SK-N-SH (cell line): ENCODE results near the gene KRTAP21-1. TPM values are rescaled to one million over a fixed set of nuclear protein-coding genes. Genes with fewer than 3 reads are reported as not detected.

ENCODE experiments used
- CTCF ChIA-PET: fragments of 300-600, 350-600 bp; formaldehyde crosslinking; extraction: SDS; loops from one replicate; lab custom pipeline; 2021; lab: Yijun Ruan, JAX
- POLR2A ChIA-PET: fragments of 350-600 bp; sonication (Branson Sonifier 250); formaldehyde crosslinking; extraction: SDS; loops from one replicate; lab custom pipeline; 2020; ENCODE audit warnings: antibody characterized with exemption, inconsistent platforms; lab: Yijun Ruan, JAX
- DNase-seq: peaks from one replicate; pipeline ENCODE4 v3.0.0; 2012
- H2AFZ ChIP-seq: fragments of 200-600 bp; sonication (generic); 2 replicates; pipeline ENCODE4 v1.8.1; 2016; ENCODE audit warnings: antibody characterized with exemption, mild to moderate bottlenecking, low read depth
- H3F3A ChIP-seq: fragments of 200-600 bp; sonication (generic); replicated peaks from 2 replicates; pipeline ENCODE3; 2016; ENCODE audit warnings: antibody characterized with exemption, mild to moderate bottlenecking; ENCODE audit not compliant: insufficient read depth
- H3K27ac ChIP-seq, 2 experiments: fragments of 200-500 bp in 1 of 2; fragments of 200-600 bp in 1 of 2; sonication (Bioruptor generic) in 1 of 2; sonication (generic), shearing (Covaris generic) in 1 of 2; 2 replicates each; pipeline versions ENCODE4 v1.5.1 to v1.6.1; 2014 to 2016; ENCODE audit warnings: low read depth in 2 of 2, inconsistent platforms in 1 of 2, low read length in 1 of 2, mild to moderate bottlenecking in 1 of 2, mixed read lengths in 1 of 2
- H3K27me3 ChIP-seq: fragments of 200-600 bp; sonication (generic), shearing (Covaris generic); 2 replicates; pipeline ENCODE4 v1.6.1; 2016; ENCODE audit warnings: mixed run types; ENCODE audit not compliant: insufficient read depth
- H3K36me3 ChIP-seq, 2 experiments: fragments of 200-500 bp in 1 of 2; fragments of 200-600 bp in 1 of 2; sonication (Bioruptor generic) in 1 of 2; sonication (generic) in 1 of 2; replicated peaks in 1 of 2; 2 replicates each; pipeline versions ENCODE3 to v1.5.1; 2014 to 2016; ENCODE audit warnings: low read length in 1 of 2, mild to moderate bottlenecking in 1 of 2; ENCODE audit not compliant: insufficient read depth in 2 of 2, control insufficient read depth in 1 of 2
- H3K4me1 ChIP-seq, 2 experiments: fragments of 200-500 bp in 1 of 2; fragments of 200-600 bp in 1 of 2; sonication (Bioruptor generic) in 1 of 2; sonication (generic), shearing (Covaris generic) in 1 of 2; 2 replicates each; pipeline versions ENCODE4 v1.5.1 to v1.6.1; 2014 to 2016; ENCODE audit warnings: low read depth in 1 of 2, low read length in 1 of 2, mixed run types in 1 of 2; ENCODE audit not compliant: insufficient read depth in 2 of 2, control insufficient read depth in 1 of 2
- H3K4me2 ChIP-seq: fragments of 200-600 bp; sonication (generic), shearing (Covaris generic); 2 replicates; pipeline ENCODE4 v1.6.1; 2017; ENCODE audit warnings: mixed run types
- H3K4me3 ChIP-seq, 2 experiments: fragments of 200-500 bp in 1 of 2; fragments of 200-600 bp in 1 of 2; sonication (Bioruptor generic) in 1 of 2; sonication (generic), shearing (Covaris generic) in 1 of 2; 2 replicates each; pipeline versions ENCODE4 v1.5.1 to v1.8.1; 2014 to 2016; ENCODE audit warnings: low read depth in 2 of 2, inconsistent platforms in 1 of 2, low read length in 1 of 2, mild to moderate bottlenecking in 1 of 2, mixed read lengths in 1 of 2, moderate library complexity in 1 of 2
- H3K79me2 ChIP-seq: fragments of 200-600 bp; sonication (generic); 2 replicates; pipeline ENCODE4 v1.8.1; 2017; ENCODE audit warnings: mild to moderate bottlenecking; ENCODE audit not compliant: insufficient read depth
- H3K9ac ChIP-seq: fragments of 200-600 bp; sonication (generic); 2 replicates; pipeline ENCODE4 v1.6.1; 2017; ENCODE audit warnings: mixed run types
- H3K9me2 ChIP-seq: fragments of 200-600 bp; sonication (generic); 2 replicates; pipeline ENCODE4 v1.6.1; 2017; ENCODE audit warnings: mixed run types
- H3K9me3 ChIP-seq: fragments of 200-600 bp; sonication (generic); 2 replicates; pipeline ENCODE4 v1.6.1; 2017; ENCODE audit warnings: mixed run types, mild to moderate bottlenecking, moderate library complexity
- H4K20me1 ChIP-seq: fragments of 200-600 bp; sonication (generic); 2 replicates; pipeline ENCODE4 v1.6.1; 2017; ENCODE audit warnings: mild to moderate bottlenecking, mixed run types; ENCODE audit not compliant: insufficient read depth
- CHD2 ChIP-seq: fragments of 150-350 bp; IDR thresholded peaks from 2 replicates; pipeline ENCODE4 v1.6.1; 2018; ENCODE audit warnings: low read length; ENCODE audit not compliant: partially characterized antibody
- CTCF ChIP-seq: fragments of 200-600 bp; sonication (generic); IDR thresholded peaks from 2 replicates; pipeline ENCODE4 v1.6.1; 2017; ENCODE audit warnings: antibody characterized with exemption, mild to moderate bottlenecking, moderate library complexity
- ELF1 ChIP-seq: IDR thresholded peaks from 2 replicates; pipeline ENCODE4 v1.4.0; 2012
- EP300 ChIP-seq, 2 experiments: IDR thresholded peaks; 2 replicates each; pipeline versions ENCODE4 v1.4.0 to v1.6.1; 2012; ENCODE audit warnings: borderline replicate concordance in 1 of 2, low read depth in 1 of 2, low read length in 1 of 2
- EZH2phosphoT487 ChIP-seq: fragments of 200-600 bp; sonication (generic); IDR thresholded peaks from 2 replicates; pipeline ENCODE4 v1.6.1; 2017; ENCODE audit warnings: low read depth, mixed run types, mild to moderate bottlenecking, antibody characterized with exemption, moderate library complexity, borderline replicate concordance
- FOXJ3 ChIP-seq: sonication (generic); formaldehyde crosslinking; IDR thresholded peaks from 2 replicates; pipeline ENCODE4 v1.5.1; 2020; ENCODE audit warnings: mild to moderate bottlenecking, missing genetic modification reagents
- FOXM1 ChIP-seq: IDR thresholded peaks from 2 replicates; pipeline ENCODE4 v1.4.0; 2012; ENCODE audit warnings: low read depth, mild to moderate bottlenecking
- GABPA ChIP-seq: IDR thresholded peaks from 2 replicates; pipeline ENCODE4 v1.4.0; 2012; ENCODE audit warnings: low read depth, mild to moderate bottlenecking
- GATA2 ChIP-seq: sonication (generic); formaldehyde crosslinking; IDR thresholded peaks from 2 replicates; pipeline ENCODE4 v1.5.0; 2020; ENCODE audit warnings: mild to moderate bottlenecking, missing genetic modification reagents
- IRF3 ChIP-seq: fragments of 150-350 bp; IDR thresholded peaks from 2 replicates; pipeline ENCODE4 v1.6.1; 2016; ENCODE audit warnings: mild to moderate bottlenecking, low read depth, low read length
- JUND ChIP-seq: IDR thresholded peaks from 2 replicates; pipeline ENCODE4 v1.4.0; 2012
- MAX ChIP-seq: IDR thresholded peaks from 2 replicates; pipeline ENCODE4 v1.4.0; 2012; ENCODE audit warnings: low read depth
- MEF2A ChIP-seq: IDR thresholded peaks from 2 replicates; pipeline ENCODE4 v1.4.0; 2012; ENCODE audit warnings: low read depth, borderline replicate concordance
- MXI1 ChIP-seq: IDR thresholded peaks from 2 replicates; pipeline ENCODE4 v1.6.1; 2012; ENCODE audit warnings: mild to moderate bottlenecking, low read depth, low read length, improper control_type of control experiment
- POLR2AphosphoS5 ChIP-seq: IDR thresholded peaks from 2 replicates; pipeline ENCODE4 v1.6.1; 2012; ENCODE audit warnings: low read depth, low read length
- RAD21 ChIP-seq: IDR thresholded peaks from 2 replicates; pipeline ENCODE4 v1.6.1; 2012; ENCODE audit warnings: mild to moderate bottlenecking, low read length
- RXRA ChIP-seq: IDR thresholded peaks from 2 replicates; pipeline ENCODE4 v1.4.0; 2012; ENCODE audit warnings: low read depth, mild to moderate bottlenecking, borderline replicate concordance
- TAF1 ChIP-seq: IDR thresholded peaks from 2 replicates; pipeline ENCODE4 v1.6.1; 2012; ENCODE audit warnings: low read depth, mild to moderate bottlenecking, low read length, moderate library complexity, borderline replicate concordance
- USF1 ChIP-seq: IDR thresholded peaks from 2 replicates; pipeline ENCODE4 v1.4.0; 2012; ENCODE audit warnings: low read depth, borderline replicate concordance
- YY1 ChIP-seq: IDR thresholded peaks from 2 replicates; pipeline ENCODE4 v1.4.0; 2012; ENCODE audit warnings: low read depth, mild to moderate bottlenecking
- WGBS: methylation state at CpG from one replicate; pipeline ENCODE4 v1.1.6; 2017; ENCODE audit warnings: low lambda C conversion rate; 5-methylcytosine and 5-hydroxymethylcytosine counted together
- polyA plus RNA-seq, 3 experiments: library from polyadenylated mRNA; depleted of rRNA; stranded (reverse); fragments of >200 nt; gene quantifications; 2 replicates each; pipeline ENCODE4 v1.2.3, GENCODE V29; 2012
- TF ChIP-seq, protein P1 (sequence below): fragments of 150-350 bp; IDR thresholded peaks from 2 replicates; pipeline ENCODE4 v1.6.1; 2017; ENCODE audit warnings: antibody characterized with exemption, low read length, low read depth, borderline replicate concordance
- TF ChIP-seq, protein P2 (sequence below): IDR thresholded peaks from 2 replicates; pipeline ENCODE4 v1.6.1; 2012; ENCODE audit warnings: mild to moderate bottlenecking, low read depth, low read length, moderate library complexity
- TF ChIP-seq, protein P3 (sequence below): IDR thresholded peaks from 2 replicates; pipeline ENCODE4 v1.4.0; 2012; ENCODE audit warnings: low read depth, borderline replicate concordance

KRTAP21-1 gene
- polyA plus RNA-seq, 1 of the 3 experiments (the other 2 are of a cell fraction) = not detected

- H3K4me2 ChIP-seq = peak overlapping the region; percentile 69
- no peaks in the 10 kb centered on the region for H3K79me2 ChIP-seq
- no peaks in the 10 kb centered on the region for H3K36me3 ChIP-seq
- no peaks in the 10 kb centered on the region for H3K9me3 ChIP-seq
- peak overlapping the region in 1 of 2 experiments; percentile 98; a peak in 2 of 4 replicates for H3K27ac ChIP-seq
- POLR2A ChIA-PET = no interaction called here
- peaks cover 4% of the 10 kb centered on the region; the same call in 1 of the 2 replicates for H3K9me2 ChIP-seq
- H3K4me3 ChIP-seq = no peak overlapping the region
- no peak for DNase-seq
- H3F3A ChIP-seq = peaks cover 55% of the 10 kb centered on the region
- CTCF ChIA-PET = no interaction called here
- H3K9ac ChIP-seq = peak overlapping the region; percentile 87
- H4K20me1 ChIP-seq = no peaks in the 10 kb centered on the region
- H3K4me1 ChIP-seq = peaks cover 0 to 15% of the 10 kb centered on the region in 2 experiments; a peak in 1 of 4 replicates
- no peaks in the 10 kb centered on the region for H3K27me3 ChIP-seq
- 10% methylated on average over 2 of the region's 2 CpGs for WGBS
- peak overlapping the region; percentile 33; the same call in 1 of the 2 replicates for H2AFZ ChIP-seq
- TF ChIP-seq, protein P1, sequence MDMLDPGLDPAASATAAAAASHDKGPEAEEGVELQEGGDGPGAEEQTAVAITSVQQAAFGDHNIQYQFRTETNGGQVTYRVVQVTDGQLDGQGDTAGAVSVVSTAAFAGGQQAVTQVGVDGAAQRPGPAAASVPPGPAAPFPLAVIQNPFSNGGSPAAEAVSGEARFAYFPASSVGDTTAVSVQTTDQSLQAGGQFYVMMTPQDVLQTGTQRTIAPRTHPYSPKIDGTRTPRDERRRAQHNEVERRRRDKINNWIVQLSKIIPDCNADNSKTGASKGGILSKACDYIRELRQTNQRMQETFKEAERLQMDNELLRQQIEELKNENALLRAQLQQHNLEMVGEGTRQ = no peak
- TF ChIP-seq POLR2AphosphoS5 (no peak), FOXM1 (peak; percentile 40; the same call in 1 of the 2 replicates), FOXJ3 (CRISPR knock-in tag) (no peak), RXRA (0 out of 2 replicates have a peak, but pooled peaks have one; percentile 18), USF1 (no peak), CTCF (no peak), MAX (no peak), GATA2 (CRISPR knock-in tag) (no peak), GABPA (no peak), YY1 (peak; percentile 17; the same call in 1 of the 2 replicates), EP300 (IDR thresholded peaks at IDR 0.05; ENCODE audit: borderline replicate concordance in 1 of 2, low read depth in 1 of 2, low read length in 1 of 2) (peak in 1 of 2 experiments; percentile 71; a peak in 2 of 4 replicates), MXI1 (no peak), JUND (peak; percentile 71), TAF1 (no peak), CHD2 (no peak), EZH2phosphoT487 (no peak), IRF3 (no peak), ELF1 (no peak), RAD21 (no peak), MEF2A (peak; percentile 58; the same call in 1 of the 2 replicates)
- TF ChIP-seq, protein P2, sequence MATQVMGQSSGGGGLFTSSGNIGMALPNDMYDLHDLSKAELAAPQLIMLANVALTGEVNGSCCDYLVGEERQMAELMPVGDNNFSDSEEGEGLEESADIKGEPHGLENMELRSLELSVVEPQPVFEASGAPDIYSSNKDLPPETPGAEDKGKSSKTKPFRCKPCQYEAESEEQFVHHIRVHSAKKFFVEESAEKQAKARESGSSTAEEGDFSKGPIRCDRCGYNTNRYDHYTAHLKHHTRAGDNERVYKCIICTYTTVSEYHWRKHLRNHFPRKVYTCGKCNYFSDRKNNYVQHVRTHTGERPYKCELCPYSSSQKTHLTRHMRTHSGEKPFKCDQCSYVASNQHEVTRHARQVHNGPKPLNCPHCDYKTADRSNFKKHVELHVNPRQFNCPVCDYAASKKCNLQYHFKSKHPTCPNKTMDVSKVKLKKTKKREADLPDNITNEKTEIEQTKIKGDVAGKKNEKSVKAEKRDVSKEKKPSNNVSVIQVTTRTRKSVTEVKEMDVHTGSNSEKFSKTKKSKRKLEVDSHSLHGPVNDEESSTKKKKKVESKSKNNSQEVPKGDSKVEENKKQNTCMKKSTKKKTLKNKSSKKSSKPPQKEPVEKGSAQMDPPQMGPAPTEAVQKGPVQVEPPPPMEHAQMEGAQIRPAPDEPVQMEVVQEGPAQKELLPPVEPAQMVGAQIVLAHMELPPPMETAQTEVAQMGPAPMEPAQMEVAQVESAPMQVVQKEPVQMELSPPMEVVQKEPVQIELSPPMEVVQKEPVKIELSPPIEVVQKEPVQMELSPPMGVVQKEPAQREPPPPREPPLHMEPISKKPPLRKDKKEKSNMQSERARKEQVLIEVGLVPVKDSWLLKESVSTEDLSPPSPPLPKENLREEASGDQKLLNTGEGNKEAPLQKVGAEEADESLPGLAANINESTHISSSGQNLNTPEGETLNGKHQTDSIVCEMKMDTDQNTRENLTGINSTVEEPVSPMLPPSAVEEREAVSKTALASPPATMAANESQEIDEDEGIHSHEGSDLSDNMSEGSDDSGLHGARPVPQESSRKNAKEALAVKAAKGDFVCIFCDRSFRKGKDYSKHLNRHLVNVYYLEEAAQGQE = no peak
- TF ChIP-seq, protein P3, sequence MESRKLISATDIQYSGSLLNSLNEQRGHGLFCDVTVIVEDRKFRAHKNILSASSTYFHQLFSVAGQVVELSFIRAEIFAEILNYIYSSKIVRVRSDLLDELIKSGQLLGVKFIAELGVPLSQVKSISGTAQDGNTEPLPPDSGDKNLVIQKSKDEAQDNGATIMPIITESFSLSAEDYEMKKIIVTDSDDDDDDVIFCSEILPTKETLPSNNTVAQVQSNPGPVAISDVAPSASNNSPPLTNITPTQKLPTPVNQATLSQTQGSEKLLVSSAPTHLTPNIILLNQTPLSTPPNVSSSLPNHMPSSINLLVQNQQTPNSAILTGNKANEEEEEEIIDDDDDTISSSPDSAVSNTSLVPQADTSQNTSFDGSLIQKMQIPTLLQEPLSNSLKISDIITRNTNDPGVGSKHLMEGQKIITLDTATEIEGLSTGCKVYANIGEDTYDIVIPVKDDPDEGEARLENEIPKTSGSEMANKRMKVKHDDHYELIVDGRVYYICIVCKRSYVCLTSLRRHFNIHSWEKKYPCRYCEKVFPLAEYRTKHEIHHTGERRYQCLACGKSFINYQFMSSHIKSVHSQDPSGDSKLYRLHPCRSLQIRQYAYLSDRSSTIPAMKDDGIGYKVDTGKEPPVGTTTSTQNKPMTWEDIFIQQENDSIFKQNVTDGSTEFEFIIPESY = no peak
Observed at GRCh38 chr21:30717105-30717504, 38.1 kb downstream of the KRTAP21-1 start.
